Progenitor cell of endocrine pancreas (in vitro differentiated cells): ENCODE data around the gene PLA2G4E. TPM values are rescaled to one million over a fixed set of nuclear protein-coding genes. Genes with fewer than 3 reads are reported as not detected.

Experiments used
- DNase-seq: peaks from one replicate; pipeline ENCODE4 v3.0.0; 2021; ENCODE audit warnings: low spot score; ENCODE audit not compliant: unreplicated experiment
- H3K27ac Mint-ChIP-seq: 2 replicates; pipeline ENCODE4 v1.8.0; 2021; ENCODE audit warnings: mild to moderate bottlenecking, moderate library complexity, mixed read lengths
- H3K27me3 Mint-ChIP-seq: 2 replicates; pipeline ENCODE4 v1.8.0; 2021; ENCODE audit warnings: mixed read lengths
- H3K36me3 Mint-ChIP-seq: 2 replicates; pipeline ENCODE4 v1.8.0; 2022; ENCODE audit warnings: mixed read lengths; ENCODE audit not compliant: insufficient read depth
- H3K4me1 Mint-ChIP-seq: 2 replicates; pipeline ENCODE4 v1.8.0; 2021; ENCODE audit warnings: low read depth, mixed read lengths
- H3K4me3 Mint-ChIP-seq: 2 replicates; pipeline ENCODE4 v1.8.0; 2021; ENCODE audit warnings: low read depth, mild to moderate bottlenecking, moderate library complexity, mixed read lengths
- H3K9me3 Mint-ChIP-seq: 2 replicates; pipeline ENCODE4 v1.8.0; 2021; ENCODE audit warnings: low read depth, mixed read lengths
- CTCF ChIP-seq: fragments of 200-600 bp; sonication (generic); IDR thresholded peaks from one replicate; pipeline ENCODE4 v1.5.0; 2021; ENCODE audit warnings: antibody characterized with exemption, mild to moderate bottlenecking; ENCODE audit not compliant: unreplicated experiment
- total RNA-seq: library from RNA; stranded (reverse); gene quantifications from 2 replicates; pipeline ENCODE4 v1.2.1, GENCODE V29; 2021

PLA2G4E gene
- total RNA-seq, 1 donor from 2014 or later, result not detected

GRCh38 chr15:41969851-41970431 lies 50.9 kb downstream of the PLA2G4E start:
- H3K4me3 Mint-ChIP-seq, result peak overlapping the region; percentile 42
- no peaks in the 10 kb centered on the region for H3K9me3 Mint-ChIP-seq
- H3K27ac Mint-ChIP-seq, result no peak overlapping the region
- no peak for DNase-seq
- H3K36me3 Mint-ChIP-seq, result no peaks in the 10 kb centered on the region
- H3K27me3 Mint-ChIP-seq, result peaks cover 4% of the 10 kb centered on the region
- H3K4me1 Mint-ChIP-seq, result peaks cover 19% of the 10 kb centered on the region
- no peak for TF ChIP-seq CTCF

- no peak for TF ChIP-seq CTCF
- no peaks in the 10 kb centered on the region for H3K9me3 Mint-ChIP-seq
- peaks cover 19% of the 10 kb centered on the region for H3K4me1 Mint-ChIP-seq
- H3K27me3 Mint-ChIP-seq, result no peaks in the 10 kb centered on the region
- no peaks in the 10 kb centered on the region for H3K36me3 Mint-ChIP-seq
- no peak for DNase-seq
- no peak overlapping the region for H3K4me3 Mint-ChIP-seq
- H3K27ac Mint-ChIP-seq, result no peak overlapping the region
Measured at GRCh38 chr15:41968701-41969100, 52.1 kb downstream of the PLA2G4E start.

GRCh38 chr15:41967506-41968206 lies 53.2 kb downstream of the PLA2G4E start:
- H3K36me3 Mint-ChIP-seq, result peaks cover 2% of the 10 kb centered on the region
- H3K27me3 Mint-ChIP-seq, result no peaks in the 10 kb centered on the region
- no peak for DNase-seq
- no peak for TF ChIP-seq CTCF
- no peaks in the 10 kb centered on the region for H3K9me3 Mint-ChIP-seq
- no peak overlapping the region for H3K4me3 Mint-ChIP-seq
- peak overlapping the region; percentile 66 for H3K27ac Mint-ChIP-seq
- H3K4me1 Mint-ChIP-seq, result peaks cover 17% of the 10 kb centered on the region

- peak overlapping the region; percentile 74 for H3K27ac Mint-ChIP-seq
- H3K4me3 Mint-ChIP-seq, result no peak overlapping the region
Measured at GRCh38 chr15:41966920-41967465, 53.8 kb downstream of the PLA2G4E start.

GRCh38 chr15:41966414-41966812 lies 54.4 kb downstream of the PLA2G4E start:
- DNase-seq, result no peak
- H3K36me3 Mint-ChIP-seq, result peaks cover 9% of the 10 kb centered on the region
- TF ChIP-seq CTCF, result no peak
- H3K27me3 Mint-ChIP-seq, result no peaks in the 10 kb centered on the region
- H3K27ac Mint-ChIP-seq, result no peak overlapping the region
- H3K9me3 Mint-ChIP-seq, result peaks cover 6% of the 10 kb centered on the region
- H3K4me1 Mint-ChIP-seq, result peaks cover 15% of the 10 kb centered on the region
- no peak overlapping the region for H3K4me3 Mint-ChIP-seq

More at GRCh38 chr15:41966920-41967465, 53.8 kb downstream of the PLA2G4E start:
- Mint-ChIP-seq H3K27me3 (no peaks in the 10 kb centered on the region), H3K9me3 (peaks cover 3% of the 10 kb centered on the region), H3K4me1 (peaks cover 15% of the 10 kb centered on the region), H3K36me3 (peaks cover 6% of the 10 kb centered on the region)
- no peak for TF ChIP-seq CTCF
- DNase-seq, result no peak
